NCI-H226 (cell line): ENCODE results near the gene CTSL.

Experiments used
- DNase-seq: peaks from one replicate; pipeline ENCODE4 v3.0.0-alpha.2; 2015

Gene CTSL

DNA sequence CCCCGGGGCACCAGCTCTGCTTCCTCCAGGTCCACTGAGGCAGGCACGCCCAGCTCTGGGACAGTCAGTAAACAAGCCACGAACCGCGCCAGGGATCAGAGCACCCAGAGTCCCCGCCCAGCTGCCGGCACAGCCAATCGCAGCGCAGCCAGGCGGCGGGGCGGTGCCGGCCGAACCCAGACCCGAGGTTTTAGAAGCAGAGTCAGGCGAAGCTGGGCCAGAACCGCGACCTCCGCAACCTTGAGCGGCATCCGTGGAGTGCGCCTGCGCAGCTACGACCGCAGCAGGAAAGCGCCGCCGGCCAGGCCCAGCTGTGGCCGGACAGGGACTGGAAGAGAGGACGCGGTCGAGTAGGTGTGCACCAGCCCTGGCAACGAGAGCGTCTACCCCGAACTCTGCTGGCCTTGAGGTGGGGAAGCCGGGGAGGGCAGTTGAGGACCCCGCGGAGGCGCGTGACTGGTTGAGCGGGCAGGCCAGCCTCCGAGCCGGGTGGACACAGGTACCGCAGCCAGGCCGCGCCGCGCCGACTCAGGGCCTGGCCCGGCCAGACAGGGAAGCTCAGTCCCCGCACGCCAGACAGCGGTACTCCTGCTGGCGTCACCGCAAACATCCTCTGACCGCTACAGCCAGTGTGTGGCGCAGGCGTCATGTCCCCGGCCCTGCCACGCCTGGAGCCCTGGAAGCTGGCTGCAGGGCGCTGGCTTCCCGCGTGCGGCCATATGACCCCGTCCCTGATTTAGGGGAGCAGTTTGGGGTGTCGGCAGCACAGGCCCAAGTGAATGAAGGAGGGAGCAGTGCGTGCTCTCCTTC, at the start of gene CTSL:
Gene CTSL (plus strand): TSS at position 220 of the 810 bp plus-strand sequence. CDS start 1,485 bp downstream, outside the sequence.
- peak; percentile 84 for DNase-seq

DNA sequence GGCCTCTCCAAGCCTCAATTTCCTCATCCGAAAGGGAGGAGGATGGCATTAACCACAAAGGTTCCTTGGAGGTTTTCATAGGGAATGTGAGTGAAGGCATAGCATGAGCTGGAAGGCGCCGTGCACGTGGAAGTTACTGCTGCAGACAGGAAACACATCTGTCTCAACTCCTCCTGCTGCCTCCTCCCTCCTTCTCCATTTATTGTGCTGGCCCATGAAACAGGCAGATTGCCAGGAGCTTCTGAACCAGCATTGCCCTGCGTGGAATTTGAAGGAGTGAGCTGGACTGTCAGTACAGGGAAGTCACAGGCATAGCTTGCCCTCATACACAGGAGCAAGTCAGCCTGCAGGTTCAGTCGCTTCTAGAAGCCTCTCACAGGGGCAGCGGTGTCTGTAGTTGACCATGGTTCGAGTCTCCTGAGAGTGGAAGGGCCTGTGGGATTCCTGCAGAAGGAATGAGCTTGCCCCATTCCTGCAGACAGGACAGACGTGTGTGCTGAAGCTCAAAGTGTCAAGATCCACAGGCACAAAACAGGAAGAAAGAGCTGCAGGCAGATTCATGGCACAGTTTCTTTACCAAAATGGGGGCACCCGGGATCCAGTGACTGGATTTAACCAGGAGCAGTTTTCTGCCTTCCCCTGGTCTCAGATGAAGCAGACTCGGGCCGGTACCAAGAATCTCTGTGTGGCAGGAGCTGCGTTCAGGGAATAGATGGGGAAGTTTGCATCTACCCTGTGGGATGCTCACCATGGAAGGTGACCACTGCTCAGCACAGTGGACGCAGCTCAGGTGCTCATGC, 48.7 kb upstream of the CTSL start:
- peak; percentile 11 for DNase-seq

DNA sequence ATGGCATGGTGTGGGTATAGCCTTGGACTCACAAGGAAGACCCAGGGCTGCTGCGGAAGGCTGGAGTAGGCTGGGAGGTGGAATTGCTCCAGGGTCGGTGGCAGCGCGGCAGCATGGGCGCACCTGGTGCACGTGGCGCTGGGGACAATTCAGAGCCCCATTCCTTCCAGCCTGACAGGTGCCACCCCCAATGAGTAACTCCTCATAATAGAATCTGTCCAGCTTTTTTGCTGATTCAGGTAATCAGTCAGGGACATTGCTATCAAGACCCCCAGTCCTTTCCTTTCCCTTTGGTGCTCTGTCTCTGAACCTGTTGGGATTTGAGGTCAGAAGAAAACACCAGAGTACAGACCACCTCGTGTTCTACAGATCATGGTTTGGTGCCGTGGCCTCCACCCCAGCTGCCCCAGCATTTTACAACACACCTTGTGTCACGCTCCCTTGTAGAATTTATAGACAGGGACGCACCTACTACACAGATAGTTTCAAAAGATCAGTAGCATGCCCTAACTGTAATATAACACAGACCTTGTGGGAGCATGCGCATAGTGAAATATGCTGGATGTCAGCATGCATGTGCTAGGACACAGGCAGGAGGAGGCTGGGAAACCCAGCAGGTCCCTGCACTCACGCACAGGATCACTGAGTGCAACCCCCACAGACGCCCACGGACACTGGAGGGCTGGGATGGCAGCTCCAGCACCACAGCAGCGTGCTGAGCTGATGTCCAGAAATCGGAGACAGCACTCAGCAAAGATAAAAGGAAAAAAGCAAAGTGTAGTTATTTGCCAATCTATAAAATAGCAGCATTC, 47.9 kb upstream of the CTSL start:
- DNase-seq = no peak

DNA sequence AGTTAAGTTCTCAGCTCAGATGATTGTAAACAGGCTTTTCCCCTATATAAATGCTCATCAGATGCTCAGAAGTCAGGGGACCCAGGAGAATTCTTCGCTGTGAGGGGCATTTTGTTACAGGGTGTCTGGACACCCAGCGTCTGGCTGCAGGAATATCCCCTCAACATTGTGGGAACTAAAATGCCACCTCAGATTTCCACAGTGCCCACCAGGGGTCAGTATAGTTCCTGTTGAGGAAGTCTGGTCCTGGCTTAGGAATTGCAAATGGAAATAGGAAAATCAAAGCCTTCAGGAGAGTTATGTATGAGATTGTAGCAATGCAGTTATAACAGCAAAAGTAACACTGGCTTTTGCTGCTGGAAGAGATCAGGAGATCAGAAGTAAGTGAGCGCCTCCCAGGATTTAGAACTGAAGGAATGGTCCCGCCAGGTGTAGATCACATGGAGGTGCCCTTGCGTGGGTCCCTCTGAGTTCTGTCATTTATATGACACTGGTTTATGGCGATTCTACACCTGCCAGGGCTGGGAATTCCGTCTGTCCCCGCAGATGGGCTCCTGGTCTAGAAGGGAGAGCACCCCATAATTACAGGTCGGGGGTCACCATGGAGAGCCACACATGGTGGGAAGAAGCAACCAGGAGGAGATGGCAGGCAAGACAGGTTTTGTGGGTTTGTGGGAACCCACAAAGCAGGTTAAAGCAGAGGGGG, 47.1 kb upstream of the CTSL start:
- DNase-seq = no peak

DNA sequence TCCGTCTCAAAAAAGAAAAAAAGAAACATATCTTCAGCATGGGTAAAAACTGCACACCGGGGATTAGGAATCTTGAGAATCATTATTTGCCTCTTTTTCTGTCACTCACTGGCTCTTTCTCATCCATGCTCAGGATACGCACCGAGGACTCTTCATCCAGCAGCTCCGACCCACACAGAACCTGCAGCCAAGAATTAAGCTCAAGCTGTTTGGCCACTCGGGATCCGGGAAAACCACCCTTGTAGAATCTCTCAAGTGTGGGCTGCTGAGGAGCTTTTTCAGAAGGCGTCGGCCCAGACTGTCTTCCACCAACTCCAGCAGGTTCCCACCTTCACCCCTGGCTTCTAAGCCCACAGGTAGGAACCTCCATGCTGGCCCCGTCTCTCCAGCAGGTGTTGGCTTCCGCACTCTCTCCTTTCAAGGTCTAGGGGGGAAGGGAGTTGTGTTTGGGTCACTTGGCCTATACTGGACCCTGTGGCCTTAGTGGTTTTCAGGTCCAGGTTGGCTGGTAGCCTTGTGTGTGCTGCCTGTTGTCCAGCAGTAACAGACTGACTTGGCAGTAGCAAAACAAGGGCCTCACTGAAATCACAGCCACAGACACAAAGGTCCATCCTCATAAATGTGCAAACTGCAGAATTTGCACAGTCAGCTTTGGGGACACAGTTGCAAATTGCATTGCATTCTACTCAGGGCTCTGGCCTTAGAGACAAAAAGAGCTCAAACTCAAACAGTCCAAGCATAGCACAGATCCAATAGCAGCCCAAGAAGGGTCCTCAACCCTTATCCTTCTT, 44.5 kb upstream of the CTSL start:
- no peak for DNase-seq

DNA sequence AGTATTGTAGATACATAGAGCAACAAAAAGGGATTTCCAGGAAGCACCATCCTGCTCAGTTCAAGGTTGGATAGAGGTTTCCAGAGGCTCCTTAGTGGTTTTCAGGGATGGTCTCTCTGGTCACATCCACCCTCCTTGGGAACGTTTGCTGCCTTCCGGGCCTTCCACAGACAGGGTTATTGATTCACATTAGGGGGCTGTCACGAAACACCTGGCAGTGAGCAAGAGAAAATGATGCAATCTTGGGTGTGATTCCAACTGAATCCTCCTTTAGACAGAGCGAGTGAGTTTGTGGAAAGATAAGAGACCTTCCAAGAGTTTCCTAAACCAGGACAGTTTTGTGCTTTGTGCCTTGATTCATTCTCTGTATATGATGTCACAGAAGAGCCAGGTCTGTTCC, 43.8 kb upstream of the CTSL start:
- no peak for DNase-seq

DNA sequence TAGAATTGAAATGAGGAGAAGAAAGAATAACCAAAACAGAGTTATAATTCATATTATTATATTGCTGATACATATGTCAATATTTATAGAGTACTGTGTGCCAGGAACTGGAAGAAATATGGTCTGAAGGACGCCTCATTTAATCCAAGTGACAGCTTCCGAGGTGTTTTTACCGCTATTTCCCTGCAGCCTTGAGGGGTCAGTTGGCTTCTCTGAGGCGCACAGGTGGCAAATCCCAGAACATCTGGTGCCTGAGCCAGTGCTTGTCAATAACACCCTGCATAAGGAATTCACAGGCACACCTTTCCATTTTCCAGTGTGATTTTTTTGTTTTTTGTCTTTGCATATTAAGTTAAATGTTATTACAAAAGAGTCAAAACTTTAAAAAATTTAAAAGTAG, 43.3 kb upstream of the CTSL start:
- DNase-seq = no peak

DNA sequence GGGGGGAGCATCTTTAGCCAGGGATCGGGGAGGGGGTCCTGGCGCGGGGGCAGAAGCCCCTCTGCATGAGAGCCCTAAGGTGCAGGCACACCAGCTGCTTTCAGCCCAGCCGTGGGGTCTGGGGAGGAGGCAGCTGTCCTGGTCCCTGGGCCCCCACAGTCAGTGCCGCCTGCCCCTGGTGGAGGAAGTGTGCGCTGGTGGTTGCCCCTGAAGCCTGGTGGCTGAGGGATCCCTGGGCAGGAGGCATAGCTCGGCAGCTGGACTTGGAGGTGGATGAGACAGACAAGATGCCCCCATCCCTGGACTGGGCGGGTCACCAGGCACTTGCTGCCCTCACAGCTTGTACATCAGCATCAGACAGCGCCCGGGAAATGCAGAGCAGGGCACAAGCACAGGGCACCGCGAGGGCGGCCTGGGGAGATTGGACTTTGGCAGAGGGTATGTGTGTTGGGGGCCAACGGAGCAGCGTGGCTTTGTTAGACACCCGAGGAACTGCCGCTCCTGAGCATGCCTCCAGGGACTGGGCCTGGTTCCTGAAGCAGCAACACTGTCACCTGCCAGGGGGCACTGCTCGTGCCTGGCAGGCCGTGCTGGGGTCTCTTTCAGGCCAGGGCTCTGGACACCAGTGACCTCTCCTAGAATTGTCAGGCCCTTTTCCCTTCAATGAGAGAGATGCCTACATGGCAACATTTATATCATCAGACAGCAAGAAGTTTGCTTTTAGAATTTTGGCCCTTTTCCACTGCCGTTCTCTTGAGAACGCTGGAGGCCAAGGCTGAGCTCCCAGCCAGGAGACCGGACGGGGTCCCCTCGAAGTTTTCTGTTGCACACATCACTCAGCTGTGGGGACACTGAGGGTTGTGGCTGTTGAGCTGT, 41.9 kb upstream of the CTSL start:
- DNase-seq = no peak

DNA sequence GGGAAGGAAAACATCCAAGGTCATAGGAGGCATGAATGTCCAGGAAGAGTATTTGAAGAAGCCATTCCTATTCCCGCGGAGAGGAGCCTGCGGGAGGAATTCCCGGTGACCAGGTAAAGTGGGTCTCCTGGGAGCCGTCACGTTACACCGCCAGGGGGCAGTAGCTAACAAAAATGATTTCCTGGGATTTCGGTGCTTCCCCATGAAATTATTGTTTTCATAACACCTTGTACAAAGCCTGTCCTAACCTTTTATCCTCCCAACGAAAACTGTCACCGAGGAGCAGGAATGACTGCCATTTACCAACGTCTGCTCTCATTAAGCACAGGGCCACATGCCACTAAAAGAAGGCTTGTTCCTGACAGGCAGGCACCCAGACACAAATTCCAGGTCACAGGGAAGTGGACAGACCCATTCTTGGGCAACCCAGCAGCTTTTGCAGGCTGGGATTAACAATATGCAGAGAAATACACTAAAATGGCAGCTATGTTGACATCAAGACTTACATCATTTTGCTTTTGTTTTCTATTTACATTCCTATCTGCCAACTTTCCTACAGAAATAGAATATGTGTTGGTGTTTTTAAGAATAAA, 41.2 kb upstream of the CTSL start:
- no peak for DNase-seq

DNA sequence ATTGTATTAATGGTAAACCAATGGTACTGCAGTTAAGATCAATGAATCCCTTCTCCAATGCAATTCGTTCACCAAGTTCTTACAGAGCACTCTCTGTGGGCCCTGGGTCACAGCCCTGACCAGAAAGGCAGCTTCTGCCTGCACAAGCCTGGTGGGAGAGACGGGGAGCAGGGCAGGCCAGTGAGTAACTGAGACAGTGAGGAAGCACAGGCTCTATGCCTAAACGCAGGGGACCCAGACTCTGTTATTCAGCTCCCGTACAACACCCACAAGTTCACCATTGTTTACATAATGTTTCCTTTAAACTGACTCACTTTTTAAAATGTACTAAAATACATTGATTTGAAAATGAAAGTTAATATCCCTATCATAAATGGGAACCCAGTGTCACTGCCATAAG, 40.5 kb upstream of the CTSL start:
- DNase-seq = no peak

DNA sequence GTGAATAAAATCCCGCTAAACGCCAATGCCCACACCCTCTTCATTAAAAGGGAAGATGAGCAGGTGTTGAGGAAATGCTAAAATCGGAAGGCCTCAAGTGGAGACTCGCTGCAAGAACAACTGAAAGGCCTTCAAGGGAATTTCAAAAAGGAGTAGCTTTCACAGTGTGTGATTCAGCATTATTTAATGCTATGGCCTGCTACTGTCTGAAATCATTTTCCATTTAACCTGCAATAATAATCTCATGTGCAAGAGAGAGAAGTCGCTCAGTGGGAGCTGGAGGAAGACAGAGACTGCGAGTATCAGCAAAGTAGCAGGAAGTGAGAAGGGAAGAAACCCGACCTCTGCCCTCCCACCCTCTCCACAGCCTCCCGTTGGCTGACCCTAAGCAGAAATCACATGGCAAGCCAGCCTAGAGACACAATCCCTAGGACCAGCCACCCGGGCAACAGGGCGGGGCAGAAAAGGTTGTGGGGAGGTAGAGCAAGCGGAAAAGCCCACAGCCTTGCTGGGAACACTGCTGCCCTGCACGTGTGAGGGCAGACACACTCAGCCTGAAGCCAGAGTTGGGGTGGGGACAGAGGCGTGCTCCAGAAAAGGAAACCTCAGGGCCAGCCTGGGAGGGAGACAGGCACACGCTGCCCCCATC, 39.9 kb upstream of the CTSL start:
- no peak for DNase-seq

DNA sequence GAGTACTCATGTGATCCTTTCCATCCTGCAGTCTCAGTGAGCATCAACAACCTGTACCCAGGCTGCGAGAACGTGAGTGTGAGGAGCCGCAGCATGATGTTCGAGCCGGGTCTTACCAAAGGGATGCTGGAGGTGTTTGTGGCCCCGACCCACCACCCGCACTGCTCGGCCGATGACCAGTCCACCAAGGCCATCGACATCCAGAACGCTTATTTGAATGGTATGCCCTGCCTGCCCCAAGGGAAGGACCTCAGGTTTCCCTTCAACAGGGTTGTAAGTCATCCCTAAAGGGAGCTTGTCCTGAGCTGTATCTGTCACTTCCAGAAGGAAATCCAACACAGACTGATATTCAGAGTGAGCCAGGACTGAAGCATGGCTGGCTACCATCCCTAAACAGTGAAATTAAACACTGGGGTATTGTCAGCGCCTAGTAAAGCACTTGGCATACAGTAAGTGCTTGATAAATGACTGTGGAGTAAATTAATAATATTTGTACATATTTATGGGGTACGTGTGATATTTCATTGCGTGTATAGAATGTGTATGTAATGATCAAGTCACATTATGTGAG, 39.3 kb upstream of the CTSL start:
- no peak for DNase-seq

DNA sequence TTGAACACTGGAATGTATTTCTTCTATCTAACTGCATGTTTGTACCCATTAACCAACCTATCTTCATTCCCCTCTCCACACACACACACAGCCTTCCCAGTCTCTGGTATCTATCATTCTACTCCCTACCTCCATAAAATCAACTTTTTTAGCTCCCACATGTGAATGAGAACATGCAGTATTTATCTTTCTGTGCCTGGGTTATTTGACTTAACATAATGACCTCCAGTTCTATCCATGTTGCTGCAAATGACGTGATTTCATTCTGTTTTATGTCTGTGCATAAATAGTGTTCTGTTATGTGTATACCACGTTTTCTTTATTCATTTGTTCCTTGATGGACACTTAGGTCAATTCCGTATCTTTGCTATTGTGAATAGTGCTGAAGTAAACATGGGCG, 38.7 kb upstream of the CTSL start:
- no peak for DNase-seq

DNA sequence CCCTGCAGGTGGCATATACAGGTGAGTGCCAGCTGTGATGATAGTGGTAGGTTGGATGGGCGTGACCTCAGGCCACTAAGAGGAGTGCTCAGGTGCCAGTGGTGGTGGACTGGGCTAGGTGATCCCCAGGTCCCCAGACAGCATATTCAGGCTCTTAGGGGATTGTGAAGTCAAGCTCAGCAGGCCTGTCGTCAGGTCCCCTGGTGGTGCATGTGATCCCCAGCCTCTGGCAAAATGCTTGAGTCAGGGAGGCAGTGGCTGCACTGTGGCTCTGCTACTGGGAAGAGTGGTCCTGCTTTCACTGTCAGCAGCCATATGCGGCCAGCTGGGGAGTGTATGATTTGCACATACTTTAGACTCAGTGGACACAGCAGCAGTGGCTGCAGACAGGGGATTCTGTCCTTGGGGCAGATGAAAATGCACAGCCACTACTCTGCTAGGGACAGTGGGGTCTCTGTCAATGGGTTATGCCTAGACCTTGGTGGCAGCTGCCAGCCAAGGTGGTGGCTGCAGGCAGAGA, 31.6 kb upstream of the CTSL start:
- DNase-seq = no peak

DNA sequence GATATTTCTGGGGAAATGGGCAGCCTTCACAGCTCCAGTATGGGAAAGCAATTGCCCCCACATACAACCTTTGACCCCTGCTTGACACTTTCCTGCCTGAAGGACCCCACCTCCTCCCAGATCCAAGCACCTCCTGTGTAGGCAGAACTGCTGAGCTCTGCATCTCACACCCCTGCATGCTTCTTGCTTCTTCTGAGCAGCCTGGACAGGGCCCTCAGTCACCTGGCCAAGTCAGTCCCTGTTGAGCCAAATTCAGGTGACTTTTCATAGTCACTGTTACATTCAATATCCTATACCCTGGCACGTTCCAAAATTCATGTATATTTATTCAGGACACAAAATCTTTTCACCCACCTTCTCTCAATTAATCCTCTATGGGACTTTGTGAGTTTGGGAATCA, 30.4 kb upstream of the CTSL start:
- no peak for DNase-seq

DNA sequence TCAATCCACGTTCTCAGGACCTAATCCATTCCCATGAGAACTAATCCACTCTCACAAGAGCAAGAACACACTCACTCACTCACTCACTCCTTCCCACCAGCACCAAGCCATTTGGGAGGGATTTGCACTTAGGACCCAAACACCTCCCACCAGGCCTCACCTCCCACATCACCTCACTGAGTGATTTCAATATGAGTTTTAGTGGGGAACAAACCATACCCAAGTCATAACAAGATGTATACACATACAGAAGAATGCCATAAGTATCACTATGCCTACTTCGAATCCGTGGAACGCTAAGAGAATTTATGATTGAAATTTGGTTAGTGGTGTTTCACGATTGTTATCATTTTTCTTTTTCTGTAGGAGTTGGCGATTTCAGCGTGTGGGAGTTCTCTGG, 29.3 kb upstream of the CTSL start:
- DNase-seq = no peak

DNA sequence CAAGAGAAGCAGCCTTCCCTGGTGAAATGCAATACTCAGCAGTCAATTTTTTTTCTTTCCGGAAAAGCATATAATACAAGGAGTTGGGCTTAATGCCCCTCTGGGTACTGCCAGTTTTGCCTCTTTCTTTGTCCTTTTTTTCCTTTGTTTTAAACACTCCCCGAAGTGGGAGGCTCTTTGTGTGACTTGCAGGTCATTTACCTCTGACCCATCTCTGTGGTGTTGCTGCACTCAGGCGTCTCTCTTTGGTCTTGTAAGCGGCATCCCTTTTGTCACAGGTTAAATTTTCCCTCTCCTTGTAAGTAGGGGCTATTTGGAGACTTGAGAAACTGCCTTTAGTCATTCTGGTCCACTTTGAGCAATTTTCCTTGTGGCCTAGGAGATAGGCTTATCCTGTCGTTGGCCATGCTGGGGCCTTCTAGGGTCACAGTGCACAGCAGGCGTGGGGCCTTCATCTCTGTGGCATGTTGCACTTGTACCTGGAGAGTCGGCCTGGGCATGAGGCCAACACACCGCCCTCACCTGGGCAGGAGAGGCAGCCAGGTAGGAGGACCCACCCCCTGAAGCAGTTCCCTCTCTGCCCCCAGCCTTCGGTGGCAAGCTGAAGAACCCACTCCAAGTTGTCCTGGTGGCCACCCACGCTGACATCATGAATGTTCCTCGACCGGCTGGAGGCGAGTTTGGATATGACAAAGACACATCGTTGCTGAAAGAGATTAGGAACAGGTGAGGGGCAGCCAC, 27.7 kb upstream of the CTSL start:
- DNase-seq = no peak

DNA sequence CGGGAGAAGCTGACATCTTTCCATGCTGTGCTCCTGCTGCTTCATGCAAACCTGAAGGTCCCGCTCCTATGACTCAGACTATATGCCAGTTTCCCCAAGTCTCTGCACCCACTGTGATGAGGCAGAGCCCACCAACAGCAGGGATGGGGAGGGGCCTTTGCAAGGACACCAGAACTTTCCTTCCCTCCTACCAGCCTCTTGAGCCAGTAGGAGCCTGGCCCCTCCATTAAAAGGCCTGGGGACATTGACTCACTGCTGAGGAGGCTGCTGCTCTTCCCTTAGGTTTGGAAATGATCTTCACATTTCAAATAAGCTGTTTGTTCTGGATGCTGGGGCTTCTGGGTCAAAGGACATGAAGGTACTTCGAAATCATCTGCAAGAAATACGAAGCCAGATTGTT, 26.1 kb upstream of the CTSL start:
- no peak for DNase-seq

DNA sequence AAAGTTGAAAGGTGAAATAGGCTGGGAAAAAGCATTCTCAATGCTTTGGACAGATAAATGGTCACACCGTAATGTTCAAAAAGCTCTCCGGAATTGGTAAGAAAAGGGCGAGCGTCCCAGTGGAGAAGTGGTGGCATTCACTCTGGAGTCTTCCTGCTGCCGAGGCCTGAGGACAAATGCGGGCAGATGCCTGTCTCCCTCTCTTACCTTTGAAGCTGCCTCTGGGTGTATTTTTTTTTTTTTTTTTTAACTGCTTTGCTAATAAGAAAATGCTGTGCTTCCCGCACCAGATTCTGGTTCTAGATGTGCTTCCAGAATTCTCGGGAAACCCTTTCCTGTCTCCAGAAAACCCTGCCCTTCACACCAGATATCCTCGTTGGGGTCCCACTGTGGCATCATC, 24.4 kb upstream of the CTSL start:
- DNase-seq = no peak
